ENCODE data around the gene ATP8B1.
A peak's percentile ranks its signal among the peaks of the same experiment; 100 is the strongest.
"Not testable (repeated sequence)": the region's sequence is repeated elsewhere in the genome, so short reads cannot be mapped to it uniquely, and the experiment has no call there.

The ATP8B1 gene

GRCh38 chr18:57832730-57833129 lies 29.6 kb upstream of the ATP8B1 start:
- TF ChIP-seq CTCF (conservative IDR thresholded peaks at IDR 0.05; ENCODE audit: low read depth, low read length), result no peak
- DNase-seq (ENCODE audit: low read depth), result no peak
- H3K4me3 ChIP-seq (ENCODE audit: low read depth, low read length), result no peak overlapping the region

- no peak for DNase-seq (ENCODE audit: low read depth)
- no peak overlapping the region for H3K4me3 ChIP-seq (ENCODE audit: low read depth, low read length)
- no peak for TF ChIP-seq CTCF (conservative IDR thresholded peaks at IDR 0.05; ENCODE audit: low read depth, low read length)
Measured at GRCh38 chr18:57831597-57832377, 28.7 kb upstream of the ATP8B1 start.

GRCh38 chr18:57827646-57828045 lies 24.5 kb upstream of the ATP8B1 start:
- no peak overlapping the region for H3K4me3 ChIP-seq (ENCODE audit: low read depth, low read length)
- no peak for TF ChIP-seq CTCF (conservative IDR thresholded peaks at IDR 0.05; ENCODE audit: low read depth, low read length)
- DNase-seq (ENCODE audit: low read depth), result no peak

GRCh38 chr18:57826252-57826651 lies 23.1 kb upstream of the ATP8B1 start:
- H3K4me3 ChIP-seq (ENCODE audit: low read depth, low read length), result no peak overlapping the region
- no peak for TF ChIP-seq CTCF (conservative IDR thresholded peaks at IDR 0.05; ENCODE audit: low read depth, low read length)
- DNase-seq (ENCODE audit: low read depth), result no peak

- H3K4me3 ChIP-seq (ENCODE audit: low read depth, low read length), result not testable (repeated sequence)
- DNase-seq (ENCODE audit: low read depth), result peak; percentile 38
Measured at GRCh38 chr18:57820583-57820982, 17.5 kb upstream of the ATP8B1 start.

GRCh38 chr18:57819671-57820460 lies 16.8 kb upstream of the ATP8B1 start:
- no peak for TF ChIP-seq CTCF (conservative IDR thresholded peaks at IDR 0.05; ENCODE audit: low read depth, low read length)
- DNase-seq (ENCODE audit: low read depth), result peak; percentile 94
- no peak overlapping the region for H3K4me3 ChIP-seq (ENCODE audit: low read depth, low read length)

- no peak for DNase-seq (ENCODE audit: low read depth)
- H3K4me3 ChIP-seq (ENCODE audit: low read depth, low read length), result no peak overlapping the region
- TF ChIP-seq CTCF (conservative IDR thresholded peaks at IDR 0.05; ENCODE audit: low read depth, low read length), result no peak
Measured at GRCh38 chr18:57819119-57819518, 16.0 kb upstream of the ATP8B1 start.
